HG03432 (cell line): ENCODE measurements around the gene PPP1R9A.

Experiments used
- ATAC-seq: cut with Tn5 transposase; IDR thresholded peaks from one replicate; pipeline ENCODE4 v1.9.1; 2021; ENCODE audit warnings: mild to moderate bottlenecking, moderate library complexity; ENCODE audit not compliant: unreplicated experiment

The PPP1R9A gene

DNA sequence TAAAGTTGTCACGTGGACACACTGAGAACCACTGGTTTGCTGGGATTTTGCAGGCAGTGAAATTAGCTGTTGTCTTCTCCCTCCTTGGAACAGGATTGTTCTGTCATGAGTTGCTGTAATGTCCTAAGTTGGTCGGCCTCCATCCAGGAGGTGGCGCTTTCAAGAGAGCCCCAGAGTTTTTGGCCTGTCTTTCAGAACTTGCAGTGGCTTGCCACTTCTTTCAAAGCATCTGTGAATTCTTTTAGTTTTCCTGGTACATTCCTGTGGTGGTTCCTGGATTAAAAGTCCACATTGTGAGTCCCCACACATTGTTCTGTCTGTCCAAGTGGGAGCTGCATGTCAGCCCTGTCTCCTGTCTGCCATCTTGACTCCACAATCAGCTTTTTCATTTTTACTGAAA, 283.1 kb downstream of the PPP1R9A start:
- no peak for ATAC-seq

DNA sequence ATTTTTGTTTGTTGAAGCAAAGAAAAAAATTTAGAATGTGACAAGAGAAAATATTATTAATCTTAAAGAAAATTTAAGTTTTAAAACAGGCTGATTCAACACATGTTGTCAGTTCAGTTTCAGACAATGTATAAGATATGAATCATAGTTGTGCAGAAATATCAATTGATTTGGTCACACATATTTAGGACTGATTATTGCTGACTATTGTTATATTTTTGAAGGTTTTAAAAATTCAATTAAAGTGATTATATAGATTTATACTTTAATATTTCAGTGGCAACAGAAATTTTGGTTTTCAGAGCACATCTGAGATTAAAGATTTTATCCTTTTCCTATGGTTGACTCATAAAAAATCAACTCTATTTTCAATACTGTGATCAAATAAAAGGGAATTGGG, 284.4 kb downstream of the PPP1R9A start:
- no peak for ATAC-seq

GRCh38 chr7:95198863-95199262, 291.5 kb downstream of the PPP1R9A start:
- no peak for ATAC-seq

GRCh38 chr7:95199779-95200558, 292.6 kb downstream of the PPP1R9A start:
- no peak for ATAC-seq

GRCh38 chr7:95200741-95201140, 293.3 kb downstream of the PPP1R9A start:
- no peak for ATAC-seq

DNA sequence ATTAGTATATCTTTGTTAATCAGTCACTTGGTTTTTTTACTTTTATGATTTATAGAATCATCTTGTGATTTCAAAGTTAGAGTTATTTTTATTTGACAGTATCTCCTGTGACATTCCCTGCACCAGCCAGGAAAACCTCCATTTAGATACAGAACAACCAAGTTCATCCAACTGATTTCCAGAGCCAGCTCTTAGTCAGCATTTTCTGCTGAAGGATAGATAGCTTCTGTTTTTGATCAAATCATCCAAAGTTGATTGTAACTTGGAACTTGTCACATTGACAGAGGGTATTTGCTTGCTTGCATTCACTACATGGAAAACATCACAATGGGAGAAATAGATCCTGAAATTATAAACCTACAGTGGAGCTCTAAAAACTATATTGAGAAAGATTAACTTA, 294.3 kb downstream of the PPP1R9A start:
- ATAC-seq, result no peak

DNA sequence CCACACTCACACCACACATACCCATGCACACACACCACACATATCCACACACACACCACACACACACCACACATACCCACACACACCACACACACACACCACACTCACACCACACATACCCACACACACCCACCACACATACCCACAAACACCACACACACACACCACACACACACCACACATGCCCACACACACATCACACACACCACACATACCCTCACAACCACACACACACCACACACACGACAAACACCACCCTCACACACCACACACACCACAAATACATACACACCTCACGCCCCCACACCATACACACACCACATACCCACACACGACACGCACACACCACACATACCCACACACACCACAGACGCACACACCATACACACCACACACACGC, 297.2 kb downstream of the PPP1R9A start:
- ATAC-seq, result no peak

DNA sequence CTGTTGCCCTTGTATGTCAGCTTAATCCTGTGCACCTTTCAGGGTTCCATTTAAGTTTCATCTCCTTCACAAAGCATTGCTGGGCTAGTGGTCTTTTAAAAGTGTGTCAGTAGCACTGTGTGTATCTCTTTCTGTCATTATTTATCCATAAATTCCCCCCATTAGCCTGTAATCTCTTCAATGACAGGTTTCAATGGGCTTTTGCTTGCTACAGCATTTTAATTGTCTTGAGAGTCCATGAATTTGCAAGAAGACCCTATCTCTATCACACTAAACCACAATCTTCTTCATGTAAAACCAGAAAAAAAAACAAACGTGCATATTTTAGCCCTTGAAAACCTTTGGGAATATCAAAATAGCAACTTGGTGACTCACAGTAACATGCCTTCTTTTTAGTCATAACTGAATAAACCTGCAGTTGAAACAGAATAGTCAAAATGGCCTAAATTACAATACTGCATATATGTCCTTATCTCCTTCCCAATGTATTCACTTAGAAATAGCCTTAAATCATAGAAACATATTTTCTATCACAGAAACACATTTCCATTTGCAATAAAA, 298.4 kb downstream of the PPP1R9A start:
- no peak for ATAC-seq

- no peak for ATAC-seq
Observed at GRCh38 chr7:95209276-95209675, 301.9 kb downstream of the PPP1R9A start.

DNA sequence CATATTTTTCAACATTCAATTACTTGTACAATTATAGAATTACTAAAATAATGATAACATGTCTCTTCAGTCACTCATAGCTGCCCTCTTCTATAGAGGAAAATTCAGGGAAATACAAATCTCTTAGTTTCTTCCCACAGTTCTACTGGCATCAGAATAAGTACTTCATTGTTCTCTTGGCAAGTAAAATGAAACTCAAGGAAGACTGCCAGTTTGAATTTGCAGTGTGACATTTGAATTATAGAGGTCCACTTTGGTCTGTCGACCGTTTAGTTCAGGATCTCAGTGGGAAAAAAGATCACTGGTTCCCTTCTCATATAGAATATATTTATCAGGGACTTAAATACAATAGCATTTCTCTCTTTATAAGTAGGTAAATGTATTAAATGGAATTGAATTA, 302.4 kb downstream of the PPP1R9A start:
- no peak for ATAC-seq

GRCh38 chr7:95213148-95213547, 305.8 kb downstream of the PPP1R9A start:
- ATAC-seq, result no peak

DNA sequence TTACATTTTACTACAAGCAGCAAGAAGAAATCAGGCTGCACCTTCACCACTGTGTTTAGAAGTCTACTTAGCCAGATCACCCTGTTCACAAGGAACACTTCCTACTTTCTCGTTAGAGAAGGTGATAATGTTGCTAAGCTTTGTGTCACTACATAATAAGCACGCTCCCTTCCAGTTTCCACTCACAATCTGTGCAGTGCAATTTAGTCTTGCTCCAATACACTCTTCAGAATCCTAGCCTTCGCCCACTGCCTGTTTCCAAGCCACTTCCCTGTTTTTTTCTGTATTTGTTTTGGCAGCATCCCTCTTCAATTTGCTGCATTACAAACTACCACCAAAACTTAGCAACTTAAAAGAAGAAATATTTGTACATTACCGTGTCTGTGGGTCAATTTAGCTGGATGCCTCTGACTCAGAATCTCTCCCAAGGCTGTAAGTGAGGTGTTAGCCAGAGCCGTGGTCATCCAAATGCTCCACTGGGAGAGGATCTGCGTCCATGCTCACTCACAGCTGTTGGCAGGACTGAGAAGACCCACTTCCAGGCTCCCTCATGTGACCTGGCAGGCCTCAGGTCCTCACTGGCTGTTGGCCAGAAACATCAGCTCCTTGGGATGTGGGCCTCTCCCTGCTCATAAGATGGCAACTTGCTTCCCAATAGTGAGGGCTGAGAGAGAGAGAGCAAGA, 306.6 kb downstream of the PPP1R9A start:
- ATAC-seq, result no peak

GRCh38 chr7:95219721-95220120, 312.3 kb downstream of the PPP1R9A start:
- no peak for ATAC-seq

DNA sequence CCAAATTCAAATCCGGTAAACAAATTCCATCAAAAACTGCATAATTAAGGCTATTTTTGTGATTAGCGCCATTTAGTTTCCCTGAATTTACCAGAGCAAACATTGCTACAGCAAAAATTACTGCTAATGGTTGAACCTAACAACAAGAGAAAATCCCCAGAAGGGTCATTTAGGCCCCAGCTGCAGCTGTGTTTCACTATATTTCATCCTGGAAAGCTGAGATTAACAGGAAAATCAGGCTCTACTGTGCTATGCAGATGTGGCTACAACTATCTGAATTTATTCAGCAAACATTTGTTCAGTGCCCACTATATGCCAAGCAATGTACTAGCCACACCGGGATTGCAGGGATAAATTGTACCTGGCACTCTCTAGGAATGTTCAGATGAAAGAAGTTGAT, 312.9 kb downstream of the PPP1R9A start:
- no peak for ATAC-seq

- ATAC-seq, result no peak
Observed at GRCh38 chr7:95225301-95225700, 317.9 kb downstream of the PPP1R9A start.

- ATAC-seq, result no peak
Observed at GRCh38 chr7:95229301-95229700, 321.9 kb downstream of the PPP1R9A start.

DNA sequence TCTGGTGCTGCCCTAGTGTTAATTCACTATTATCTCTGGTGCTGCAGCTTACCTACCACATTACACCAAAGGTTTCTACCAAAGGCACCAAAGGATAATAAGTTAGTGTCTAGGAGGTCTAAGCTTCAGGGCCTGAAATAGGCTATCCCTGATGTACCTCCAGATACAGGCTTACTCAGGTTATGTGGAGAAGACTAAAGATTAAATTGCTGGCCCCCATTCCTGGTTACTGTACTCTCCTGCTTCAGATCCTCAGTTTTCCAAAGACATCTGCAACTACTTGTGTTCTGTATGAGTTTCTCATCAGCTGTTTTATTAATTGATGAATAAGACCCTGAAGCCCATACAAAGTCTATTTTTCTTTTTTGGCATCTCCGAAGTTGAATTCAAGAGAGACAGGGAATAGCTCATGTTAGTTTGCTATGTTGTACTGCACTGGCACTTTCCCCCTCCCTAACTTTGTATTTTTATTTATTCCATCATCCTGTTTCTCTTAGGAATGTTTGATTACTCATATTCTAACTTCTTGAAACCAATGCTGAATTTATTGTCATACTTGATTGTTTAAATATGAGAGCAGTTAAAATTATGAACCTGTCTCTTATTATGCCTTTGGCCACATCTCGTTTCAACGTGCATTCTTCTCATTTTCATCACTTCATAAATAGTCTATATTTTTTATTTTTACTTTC, 331.0 kb downstream of the PPP1R9A start:
- ATAC-seq, result no peak

DNA sequence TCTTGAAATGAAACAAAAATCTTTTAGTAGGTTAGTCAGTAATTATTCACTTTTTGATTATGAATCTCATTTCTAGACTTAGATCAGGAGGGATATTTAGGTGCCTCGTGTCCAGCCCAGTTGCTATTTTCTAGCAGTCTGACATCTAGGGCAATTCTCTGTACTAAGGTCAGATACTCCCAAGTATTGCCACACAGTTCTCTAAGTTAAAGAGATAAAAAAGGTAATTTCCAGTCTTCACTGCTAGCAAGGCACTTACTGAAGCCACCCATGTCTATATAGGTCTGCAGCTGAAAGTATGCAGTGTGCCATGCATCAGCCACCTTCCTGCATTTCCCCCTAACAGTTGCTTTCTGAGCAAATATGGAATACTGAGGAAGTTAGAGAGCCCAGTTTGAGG, 333.5 kb downstream of the PPP1R9A start:
- ATAC-seq, result no peak

GRCh38 chr7:95242266-95242665, 334.9 kb downstream of the PPP1R9A start:
- no peak for ATAC-seq

DNA sequence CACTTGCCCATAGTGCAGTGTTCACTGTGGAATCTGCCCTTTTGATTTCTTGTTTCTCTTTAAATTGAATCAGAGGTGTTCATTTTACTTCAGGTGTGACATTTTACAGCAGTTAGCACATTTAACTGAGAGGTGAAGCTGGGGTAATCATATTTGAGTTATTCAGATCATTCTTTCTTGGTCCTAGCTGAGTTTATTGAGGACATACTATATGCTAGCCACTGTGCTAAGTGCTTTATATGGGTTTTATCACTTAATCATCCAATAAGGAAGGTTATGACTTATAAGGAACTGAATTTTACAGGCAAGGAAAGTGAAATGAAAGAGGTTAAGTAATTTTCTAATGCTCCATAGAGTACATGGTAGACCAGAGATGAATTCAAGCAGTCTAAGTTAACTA, 337.2 kb downstream of the PPP1R9A start:
- ATAC-seq, result no peak

GRCh38 chr7:95245828-95246500, 338.6 kb downstream of the PPP1R9A start:
- ATAC-seq, result no peak
